DMS53 (cell line): ENCODE measurements around the gene CYP2E1.
"Not testable (repeated sequence)": the region's sequence is repeated elsewhere in the genome, so short reads cannot be mapped to it uniquely, and the experiment has no call there.

Experiments used
- DNase-seq: peaks from one replicate; lab custom pipeline; 2025; lab: John Stamatoyannopoulos, UW

The CYP2E1 gene

DNA sequence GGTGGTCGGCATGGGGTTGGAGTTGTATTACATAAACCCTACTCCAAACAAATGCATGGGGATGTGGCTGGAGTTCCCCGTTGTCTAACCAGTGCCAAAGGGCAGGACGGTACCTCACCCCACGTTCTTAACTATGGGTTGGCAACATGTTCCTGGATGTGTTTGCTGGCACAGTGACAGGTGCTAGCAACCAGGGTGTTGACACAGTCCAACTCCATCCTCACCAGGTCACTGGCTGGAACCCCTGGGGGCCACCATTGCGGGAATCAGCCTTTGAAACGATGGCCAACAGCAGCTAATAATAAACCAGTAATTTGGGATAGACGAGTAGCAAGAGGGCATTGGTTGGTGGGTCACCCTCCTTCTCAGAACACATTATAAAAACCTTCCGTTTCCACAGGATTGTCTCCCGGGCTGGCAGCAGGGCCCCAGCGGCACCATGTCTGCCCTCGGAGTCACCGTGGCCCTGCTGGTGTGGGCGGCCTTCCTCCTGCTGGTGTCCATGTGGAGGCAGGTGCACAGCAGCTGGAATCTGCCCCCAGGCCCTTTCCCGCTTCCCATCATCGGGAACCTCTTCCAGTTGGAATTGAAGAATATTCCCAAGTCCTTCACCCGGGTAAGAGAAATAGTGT lies at the start of gene CYP2E1:
Gene CYP2E1 (plus strand): TSS at position 407 of the 632 bp plus-strand sequence. CDS start 33 bp downstream, at position 440.
- peak; percentile 36 for DNase-seq

DNA sequence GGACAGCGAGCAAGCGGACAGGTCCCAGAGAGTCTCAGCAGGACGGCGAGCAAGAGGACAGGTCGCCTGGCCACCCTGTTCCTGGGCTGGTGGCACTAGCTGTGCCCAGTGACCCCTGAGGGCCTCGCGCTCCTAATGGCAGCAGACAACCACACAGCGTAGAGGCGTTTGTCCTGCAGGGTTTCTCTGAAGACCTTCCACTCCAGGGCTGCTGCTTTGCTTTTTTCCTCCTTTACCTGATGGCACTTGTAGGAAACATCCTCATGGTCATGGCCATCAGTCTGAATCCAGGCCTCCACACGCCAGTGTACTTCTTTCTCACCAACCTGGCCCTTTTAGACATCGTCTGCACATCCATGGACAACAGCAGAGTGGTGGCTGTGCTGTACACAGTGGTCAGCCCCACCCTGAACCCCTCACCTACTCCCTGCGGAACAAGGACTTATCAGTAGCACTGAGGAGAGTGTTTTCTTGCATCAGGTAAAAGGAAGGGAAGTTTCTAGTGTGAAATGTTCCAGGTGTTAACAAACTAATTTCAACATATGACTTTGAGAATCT lies 46.0 kb upstream of the CYP2E1 start:
- no peak for DNase-seq

DNA sequence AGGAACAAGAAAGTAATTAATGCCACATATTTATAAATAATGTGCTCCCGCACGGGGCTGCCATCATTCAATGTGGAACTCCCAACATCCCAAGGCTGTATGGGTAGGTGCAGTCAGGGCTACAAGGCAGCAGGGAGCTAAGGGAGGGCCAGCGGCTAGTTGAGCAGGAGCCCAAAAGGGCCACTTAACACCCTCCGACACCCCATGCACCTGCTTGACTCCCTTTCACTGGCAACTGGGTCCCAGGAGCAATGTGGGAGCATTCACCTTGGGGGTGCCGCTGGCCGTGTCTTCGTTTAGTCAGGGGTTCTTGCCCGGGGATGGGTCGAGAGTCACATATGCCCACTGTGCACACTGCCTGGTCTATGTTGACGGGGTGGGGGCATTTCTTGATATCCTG lies 45.5 kb upstream of the CYP2E1 start:
- no peak for DNase-seq

DNA sequence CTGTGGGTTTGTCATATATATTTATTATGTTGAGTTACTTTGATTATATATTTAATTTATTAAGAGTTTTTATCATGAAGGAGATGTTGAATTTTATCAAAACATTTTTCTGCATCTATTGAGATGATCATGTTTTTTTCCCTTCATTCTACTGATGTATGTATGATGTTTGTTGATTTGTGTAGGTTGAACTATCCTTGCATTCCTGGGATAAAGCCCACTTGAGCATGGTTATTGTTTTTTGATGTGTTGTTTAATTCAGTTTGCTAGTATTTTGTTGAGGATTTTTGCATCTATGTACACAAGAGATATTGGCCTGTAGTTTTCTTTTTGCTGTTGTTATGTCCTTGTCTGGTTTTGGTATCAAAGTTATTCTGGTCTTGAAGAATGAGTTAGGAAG lies 42.3 kb upstream of the CYP2E1 start:
- DNase-seq = peak; percentile 24

DNA sequence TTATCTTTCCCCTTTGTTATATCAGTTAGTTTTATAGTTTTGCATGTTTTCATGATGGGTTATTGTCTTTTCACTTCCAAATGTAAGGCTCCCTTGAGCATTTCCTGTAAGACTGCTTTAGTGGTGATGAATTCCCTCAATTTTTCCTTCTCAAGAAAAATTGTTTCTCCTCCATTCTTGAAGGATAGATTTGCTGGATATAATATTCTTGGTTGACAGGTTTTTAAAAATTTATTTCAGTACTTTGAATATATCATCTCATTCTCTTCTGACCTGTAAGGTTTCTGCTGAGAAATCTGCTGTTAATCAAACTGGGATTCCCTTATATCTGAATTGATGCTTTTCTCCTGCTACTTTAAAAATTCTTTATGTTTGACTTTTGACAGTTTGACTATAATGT lies 40.1 kb upstream of the CYP2E1 start:
- no peak for DNase-seq

DNA sequence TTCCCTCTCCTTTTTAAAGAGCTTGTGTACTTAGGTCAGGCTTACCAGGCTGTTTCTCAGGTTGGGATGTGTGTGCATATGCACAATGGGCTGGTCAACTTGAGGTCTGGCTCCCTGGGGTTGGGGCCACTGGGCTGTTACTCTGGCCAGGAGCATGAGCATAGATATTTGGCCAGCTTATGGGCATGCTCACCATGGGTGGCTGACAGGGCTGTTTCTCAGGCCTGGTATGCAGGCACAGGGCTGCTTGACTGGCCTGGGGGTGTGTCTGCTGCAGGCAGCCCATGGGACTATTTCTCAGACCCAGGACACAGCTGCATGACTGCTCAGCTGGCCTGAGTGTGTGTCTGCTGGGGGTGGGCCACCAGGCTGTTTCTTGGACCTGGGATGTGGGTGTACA lies 38.8 kb upstream of the CYP2E1 start:
- no peak for DNase-seq

DNA sequence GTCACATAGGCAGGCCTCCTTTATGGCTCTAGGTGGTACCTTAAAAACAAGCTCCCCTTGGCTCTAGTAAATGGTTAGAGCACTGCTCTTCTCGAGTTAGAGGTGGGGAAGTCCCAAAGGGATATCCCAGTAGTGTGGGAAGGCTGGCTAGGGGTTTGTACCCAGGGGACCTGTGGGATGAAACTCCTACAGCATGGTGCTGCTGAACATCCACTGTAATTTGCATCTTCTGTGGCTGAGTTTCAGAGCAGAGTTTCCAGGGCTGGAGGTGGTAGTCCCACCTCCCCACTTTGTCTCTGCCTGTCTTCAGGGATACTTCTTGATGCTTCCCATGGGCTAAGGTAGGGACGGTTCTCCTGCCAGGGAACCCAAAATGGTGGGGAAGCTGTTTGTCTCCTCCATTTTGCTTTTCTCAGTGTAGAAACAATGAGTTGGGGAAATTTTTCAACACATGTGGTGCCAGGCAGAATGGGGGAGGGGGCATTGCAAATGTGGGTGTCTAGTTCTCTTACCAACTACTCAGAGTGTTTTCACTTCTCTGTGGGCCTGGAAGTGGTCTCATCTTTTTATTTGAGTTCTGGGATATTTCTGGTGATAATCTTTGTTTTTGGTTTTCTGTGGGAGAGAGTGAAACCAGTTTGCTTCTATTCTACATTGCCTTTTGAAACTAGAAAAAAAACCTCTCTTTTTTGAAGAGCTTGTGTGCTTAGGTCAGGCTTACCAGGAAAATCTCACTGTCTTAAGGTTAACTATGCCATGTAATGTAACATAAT lies 37.2 kb upstream of the CYP2E1 start:
- no peak for DNase-seq

DNA sequence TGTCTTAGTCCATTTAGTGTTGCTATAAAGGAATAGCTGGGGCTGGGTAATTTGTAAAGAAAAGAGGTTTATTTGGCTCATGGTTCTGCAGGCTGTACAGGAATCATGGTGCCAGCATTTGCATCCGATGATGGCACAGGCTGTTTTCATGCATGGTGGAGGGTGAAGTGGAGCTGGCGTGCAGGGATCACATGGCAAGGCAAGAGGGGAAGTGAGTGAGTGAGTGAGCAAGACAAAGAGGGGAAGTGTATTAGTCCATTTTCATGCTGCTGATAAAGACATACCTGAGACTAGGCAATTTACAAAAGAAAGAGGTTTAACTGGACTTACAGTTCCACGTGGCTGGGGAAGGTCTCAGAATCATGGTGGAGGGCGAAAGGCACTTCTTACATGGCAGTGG lies 33.6 kb upstream of the CYP2E1 start:
- DNase-seq = not testable (repeated sequence)

DNA sequence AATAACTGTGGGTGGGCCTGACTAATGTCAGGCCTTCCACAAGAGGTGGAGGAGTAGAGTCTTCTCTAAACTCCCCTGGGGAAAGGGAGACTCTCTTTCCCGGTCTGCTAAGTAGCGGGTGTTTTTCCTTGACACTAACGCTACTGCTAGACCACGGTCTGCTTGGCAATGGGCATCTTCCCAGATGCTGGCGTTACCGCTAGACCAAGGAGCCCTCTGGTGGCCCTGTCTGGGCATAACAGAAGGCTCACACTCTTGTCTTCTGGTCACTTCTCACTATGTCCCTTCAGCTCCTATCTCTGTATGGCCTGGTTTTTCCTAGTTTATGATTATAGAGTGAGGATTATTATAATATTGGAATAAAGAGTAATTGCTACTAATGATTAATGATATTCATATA lies 29.8 kb upstream of the CYP2E1 start:
- DNase-seq = peak; percentile 10

DNA sequence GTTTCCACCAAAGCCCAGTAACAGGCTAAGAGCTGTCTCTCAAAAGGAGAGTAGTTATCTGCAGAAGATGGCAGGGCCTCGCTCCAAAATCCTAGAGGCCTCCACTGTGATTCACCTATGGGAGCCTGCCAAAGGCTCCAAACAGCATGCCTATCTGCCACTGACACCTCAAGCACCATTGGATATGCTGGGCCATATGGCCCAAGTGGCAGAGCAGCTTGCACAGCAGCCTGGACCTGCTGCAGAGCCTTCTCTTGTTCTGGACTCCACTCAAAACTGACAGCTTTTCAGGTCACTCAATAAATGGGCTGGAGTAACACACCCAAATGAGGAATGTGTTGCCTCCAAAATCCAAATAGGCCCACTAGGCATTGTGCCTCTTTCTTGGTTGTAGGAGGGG lies 28.0 kb upstream of the CYP2E1 start:
- not testable (repeated sequence) for DNase-seq

DNA sequence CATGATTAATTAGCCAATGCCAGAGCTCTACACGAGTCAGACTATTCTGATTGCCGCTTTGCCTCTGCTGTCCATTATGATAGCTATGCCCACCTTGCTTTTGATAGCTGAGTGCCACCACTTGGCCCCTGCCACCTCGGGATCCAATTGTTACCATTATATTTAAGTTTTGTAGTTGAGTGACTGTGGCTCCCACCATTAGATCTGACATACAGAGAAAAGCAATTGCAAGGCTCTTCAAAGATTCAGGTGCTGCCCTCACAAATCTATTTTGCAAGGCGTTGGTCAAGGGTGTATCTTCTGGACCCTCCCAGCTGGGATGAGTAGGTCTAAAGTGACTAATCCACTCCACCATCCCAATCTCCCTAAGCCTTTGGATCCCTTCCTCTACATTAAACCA lies 26.3 kb upstream of the CYP2E1 start:
- DNase-seq = not testable (repeated sequence)

DNA sequence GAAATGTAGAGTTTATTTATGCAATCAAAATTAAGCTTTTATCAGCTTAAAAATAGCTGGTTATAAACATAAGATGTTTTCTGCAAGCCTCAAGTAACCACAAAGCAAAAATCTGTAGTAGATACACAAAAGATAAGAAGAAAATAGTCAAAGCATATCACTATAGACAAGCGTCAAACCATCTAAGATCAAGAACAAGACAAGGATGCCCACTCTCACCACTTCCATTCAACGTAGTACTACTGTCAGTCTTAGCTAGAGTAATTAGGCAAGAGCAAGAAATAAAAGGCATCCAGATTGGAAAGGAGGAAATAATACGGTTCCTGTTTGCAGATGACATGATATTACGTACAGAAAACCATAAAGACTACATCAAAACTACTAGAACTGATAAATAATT lies 17.5 kb upstream of the CYP2E1 start:
- no peak for DNase-seq

DNA sequence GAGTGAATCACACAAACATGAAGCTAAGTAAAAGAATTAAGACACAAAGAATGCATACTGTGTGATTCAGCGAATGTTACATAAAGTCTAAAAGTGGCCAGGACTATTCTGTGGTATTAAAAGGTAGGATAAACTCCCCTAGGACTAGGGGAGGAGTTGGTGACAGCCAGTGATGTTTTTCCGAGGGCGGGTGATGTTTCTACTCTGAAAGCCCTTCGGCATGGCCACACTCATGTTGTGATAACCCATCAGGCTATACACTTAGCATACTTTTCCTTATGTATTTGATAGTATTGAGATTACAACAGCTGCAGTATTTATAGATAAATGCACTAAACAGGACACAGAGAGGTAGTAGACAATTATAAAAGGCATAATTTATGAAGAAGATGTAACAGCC lies 15.8 kb upstream of the CYP2E1 start:
- no peak for DNase-seq

DNA sequence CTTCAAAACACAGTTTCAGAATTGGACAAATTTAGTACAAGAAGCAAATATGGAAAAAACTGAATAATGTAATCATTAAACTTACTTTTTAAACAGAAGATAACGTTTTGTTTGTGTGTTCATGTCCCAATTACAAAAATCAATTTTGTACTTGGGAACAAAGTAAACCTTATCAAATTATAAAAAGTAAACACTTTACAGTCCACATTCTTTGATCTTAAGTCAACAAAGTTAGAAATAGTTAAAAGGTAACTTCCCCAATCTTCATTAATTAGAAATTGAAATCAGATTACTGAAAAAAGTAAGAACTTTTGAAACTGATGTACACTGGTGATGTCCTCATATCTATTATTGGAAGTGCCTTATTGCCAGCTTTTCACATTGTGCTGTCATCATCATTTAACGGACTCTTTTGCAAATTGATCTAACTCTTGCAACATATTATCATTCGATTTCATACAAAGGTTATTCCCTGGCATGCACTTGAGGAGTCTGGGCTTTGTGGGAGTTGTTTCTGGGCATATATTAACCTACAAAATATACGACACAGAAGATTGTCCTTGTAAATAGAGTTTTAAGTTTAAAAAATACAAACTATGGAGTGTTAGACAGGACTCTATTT lies 15.1 kb upstream of the CYP2E1 start:
- no peak for DNase-seq

DNA sequence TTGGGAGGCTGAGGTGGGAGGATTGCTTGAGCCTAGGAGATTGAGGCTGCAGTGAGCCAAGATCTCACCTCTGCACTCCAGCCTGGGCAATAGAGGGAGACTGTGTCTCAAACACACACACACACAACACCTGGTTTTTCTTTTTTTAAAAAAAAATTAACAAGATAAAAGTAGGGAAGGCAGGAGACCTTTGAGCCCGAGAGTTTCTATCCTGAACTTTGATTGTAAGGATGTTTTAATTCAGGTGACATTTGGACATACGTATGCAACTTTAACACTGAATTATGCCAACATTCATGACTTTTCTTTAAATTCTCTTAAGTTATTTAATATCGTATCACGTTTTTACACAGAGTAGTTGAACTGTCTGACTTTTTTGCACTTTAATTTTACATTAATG lies 11.7 kb upstream of the CYP2E1 start:
- no peak for DNase-seq

DNA sequence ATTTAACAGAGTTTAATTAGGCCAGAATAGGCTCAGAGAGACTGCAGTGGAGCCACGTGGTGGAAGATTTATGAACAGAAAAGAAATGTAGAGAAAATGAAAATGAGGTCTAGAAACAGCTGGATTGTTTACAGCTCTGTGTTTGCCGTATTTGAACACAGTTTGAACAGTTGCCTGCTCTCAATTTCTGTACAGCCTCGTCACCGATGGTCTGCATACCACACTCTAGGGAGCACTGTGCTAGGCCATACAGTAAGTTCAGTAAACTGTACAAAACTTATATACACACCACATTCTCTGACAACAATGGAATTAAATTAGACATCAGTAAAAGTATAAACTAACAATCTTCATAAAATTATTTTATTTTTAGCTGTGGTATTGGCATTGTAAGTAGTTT lies 11.1 kb upstream of the CYP2E1 start:
- DNase-seq = no peak

DNA sequence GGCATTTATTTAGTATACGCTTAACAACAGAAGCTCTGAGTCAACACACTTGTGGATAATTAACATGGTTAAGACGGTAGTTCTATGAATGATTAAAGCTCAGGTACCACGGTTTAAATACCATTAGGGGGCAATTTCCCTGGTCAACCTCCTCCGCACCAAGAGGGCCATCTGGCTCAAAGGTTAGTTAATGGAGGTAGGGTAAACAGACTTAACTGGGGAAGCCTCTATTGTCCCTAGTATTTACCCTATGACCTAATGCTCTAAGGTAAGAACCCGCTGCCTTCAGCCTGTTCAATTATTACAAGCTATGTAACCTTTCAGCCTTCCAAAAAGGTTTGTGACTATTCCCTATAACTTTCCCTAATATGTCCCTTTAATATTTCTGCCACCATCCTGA lies 8.6 kb upstream of the CYP2E1 start:
- peak; percentile 93 for DNase-seq

DNA sequence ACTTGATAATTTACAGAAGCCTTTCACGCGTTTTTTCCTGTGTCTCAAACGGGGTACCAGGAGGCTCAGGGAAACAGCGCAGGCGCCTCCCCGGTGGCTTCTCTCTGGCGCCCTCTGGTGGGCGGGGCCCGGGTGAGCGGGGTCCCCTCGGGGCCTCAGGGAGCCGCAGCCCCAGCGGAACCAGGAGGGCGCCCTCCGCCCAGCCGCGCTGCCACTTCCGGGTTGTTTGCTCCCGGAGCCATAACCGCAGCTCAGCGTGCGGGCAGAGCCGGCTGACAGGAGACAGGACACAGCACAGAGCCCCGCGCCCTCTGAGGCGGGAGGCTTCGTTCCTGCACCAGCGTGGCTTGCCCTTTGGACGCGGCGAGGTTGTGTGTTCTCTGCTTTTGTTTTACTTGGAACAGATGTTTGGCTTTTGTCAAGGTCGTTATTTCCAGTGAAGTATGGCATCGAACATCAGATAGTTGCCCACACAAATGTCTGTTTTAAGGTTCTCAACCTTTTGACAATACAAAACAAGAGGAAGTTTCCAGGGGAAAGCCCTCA lies 6.9 kb upstream of the CYP2E1 start:
- DNase-seq = peak; percentile 93

DNA sequence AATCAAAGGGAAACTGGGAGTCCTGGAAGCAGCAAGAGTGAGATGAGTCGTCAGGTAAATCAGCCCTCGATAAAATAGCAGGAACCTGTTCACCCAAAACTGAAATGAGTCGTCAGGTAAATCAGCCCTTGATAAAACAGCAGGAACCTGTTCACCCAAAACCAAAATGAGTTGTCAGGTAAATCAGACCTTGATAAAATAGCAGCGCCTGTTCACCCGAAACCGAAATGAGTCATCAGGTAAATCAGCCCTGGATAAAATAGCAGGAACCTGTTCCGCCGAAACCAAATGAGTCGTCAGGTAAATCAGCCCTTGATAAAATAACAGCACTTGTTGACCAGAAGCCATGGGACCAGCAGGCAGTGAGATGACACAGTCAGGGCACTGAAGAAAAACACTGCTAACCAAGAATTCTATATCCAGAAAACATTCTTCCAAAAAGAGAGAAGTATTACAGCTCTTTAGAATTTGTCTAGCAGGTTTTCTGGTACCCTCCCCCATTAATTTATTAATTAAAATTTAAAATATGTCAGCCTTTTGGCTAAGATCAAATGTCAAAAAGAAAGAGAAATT lies 3.4 kb upstream of the CYP2E1 start:
- DNase-seq = peak; percentile 84

DNA sequence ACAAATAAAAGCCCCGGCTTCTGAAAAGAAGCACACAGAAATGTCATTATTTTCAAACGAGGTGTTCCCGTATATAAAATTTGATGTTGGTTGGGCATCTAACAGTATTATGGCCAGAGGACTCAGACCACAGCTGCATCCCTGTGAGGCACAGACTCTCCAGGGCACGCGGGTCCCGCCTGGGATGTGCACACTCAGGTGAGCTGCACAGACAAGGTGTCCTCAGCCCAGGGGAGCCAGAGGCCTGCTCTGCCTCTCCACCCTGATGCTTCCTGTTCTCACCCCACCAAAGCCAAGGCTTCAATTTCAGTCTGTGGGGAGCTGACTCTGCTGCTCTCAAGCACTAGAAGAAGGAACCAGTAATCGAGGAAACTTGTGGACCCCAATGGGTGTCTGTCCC lies 1.7 kb upstream of the CYP2E1 start:
- DNase-seq = no peak

DNA sequence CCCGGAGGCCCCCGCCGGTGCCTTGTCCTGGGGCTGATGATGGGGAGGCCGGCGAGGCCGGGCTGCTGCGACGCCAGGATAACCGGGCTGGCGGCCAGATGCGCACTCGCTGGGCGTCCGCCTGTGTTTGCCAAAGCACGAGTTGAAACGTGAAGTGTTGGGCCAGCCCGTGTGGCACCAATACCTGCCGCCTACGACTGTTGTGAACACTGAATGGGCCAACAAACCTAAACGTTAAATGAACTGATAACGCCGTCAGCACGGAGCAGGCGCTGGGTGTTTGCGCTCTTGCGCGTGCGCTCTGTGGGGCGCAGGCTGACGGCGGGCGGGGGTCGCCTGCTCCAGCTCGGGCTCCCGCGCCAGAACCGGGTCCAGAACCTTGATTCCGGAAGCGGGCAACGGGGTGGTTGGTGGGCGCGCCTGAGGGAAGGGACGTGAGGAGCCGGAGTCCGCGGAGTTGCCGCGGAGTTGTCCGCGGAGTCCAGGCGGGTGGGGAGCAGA lies 658 bp downstream of the CYP2E1 start:
- peak; percentile 80 for DNase-seq

DNA sequence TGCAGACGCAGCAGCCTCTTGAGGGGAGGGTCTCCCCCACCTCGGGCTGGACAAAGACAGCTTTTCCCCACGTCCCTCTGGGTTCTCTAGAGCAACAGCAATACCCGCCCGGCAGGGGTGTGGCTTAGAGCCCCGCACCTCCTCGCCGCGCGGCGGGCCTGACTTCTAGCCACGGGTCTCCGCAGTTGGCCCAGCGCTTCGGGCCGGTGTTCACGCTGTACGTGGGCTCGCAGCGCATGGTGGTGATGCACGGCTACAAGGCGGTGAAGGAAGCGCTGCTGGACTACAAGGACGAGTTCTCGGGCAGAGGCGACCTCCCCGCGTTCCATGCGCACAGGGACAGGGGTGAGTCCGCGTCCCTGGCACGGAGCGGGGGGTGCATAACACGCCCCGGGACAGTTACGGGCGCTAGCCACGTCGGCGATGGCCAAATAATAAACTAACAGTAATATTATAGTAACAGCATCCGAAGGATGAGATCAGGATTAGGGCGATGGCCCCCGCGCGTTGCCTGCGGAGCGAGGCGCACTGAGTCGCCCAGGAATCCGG lies 1.2 kb downstream of the CYP2E1 start:
- DNase-seq = peak; percentile 79
